Fibroblast of skin of scalp (primary cell): ENCODE data around the gene INO80D.
"Not testable (repeated sequence)": the region's sequence is repeated elsewhere in the genome, so short reads cannot be mapped to it uniquely, and the experiment has no call there.

ENCODE experiments used
- DNase-seq: peaks from one replicate; pipeline ENCODE4 v3.0.0-alpha.2; 2013

INO80D gene

GRCh38 chr2:206023183-206023582 is 62.8 kb downstream of the INO80D start:
- no peak for DNase-seq

DNA sequence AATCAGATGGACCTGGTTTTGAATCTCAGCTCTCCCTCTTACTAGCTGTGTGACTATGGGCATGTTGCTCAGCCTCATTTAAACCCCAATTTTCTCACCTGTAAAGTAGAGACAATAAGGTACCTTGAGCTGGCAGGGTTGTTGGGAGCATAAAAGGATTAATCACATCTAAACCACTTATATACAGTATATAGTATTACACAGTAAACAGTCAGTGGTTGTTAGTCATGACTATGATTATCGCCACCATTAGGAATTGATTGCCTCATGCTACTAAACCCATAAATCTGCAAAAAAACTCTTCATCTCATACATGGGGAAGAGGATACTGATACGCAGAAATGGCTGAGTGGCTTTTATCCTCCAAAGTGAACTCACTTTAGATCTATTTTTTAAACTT is 65.8 kb downstream of the INO80D start:
- no peak for DNase-seq

DNA sequence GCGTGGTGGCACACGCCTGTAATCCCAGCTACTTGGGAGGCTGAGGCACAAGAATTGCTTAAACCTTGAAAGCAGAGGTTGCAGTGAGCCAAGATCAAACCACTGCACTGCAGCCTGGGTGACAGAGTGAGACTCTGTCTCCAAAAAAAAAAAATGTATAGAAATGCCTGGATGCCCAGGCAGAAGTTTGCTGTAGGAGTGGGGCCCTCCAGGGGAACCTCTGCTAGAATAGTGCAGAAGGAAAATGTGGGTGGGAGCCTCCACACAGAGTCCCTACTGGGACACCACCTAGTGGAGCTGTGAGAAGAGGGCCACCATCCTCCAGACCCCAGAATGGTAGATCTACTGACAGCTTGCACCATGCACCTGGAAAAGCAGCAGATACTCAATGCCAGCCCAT is 70.2 kb downstream of the INO80D start:
- DNase-seq = not testable (repeated sequence)

DNA sequence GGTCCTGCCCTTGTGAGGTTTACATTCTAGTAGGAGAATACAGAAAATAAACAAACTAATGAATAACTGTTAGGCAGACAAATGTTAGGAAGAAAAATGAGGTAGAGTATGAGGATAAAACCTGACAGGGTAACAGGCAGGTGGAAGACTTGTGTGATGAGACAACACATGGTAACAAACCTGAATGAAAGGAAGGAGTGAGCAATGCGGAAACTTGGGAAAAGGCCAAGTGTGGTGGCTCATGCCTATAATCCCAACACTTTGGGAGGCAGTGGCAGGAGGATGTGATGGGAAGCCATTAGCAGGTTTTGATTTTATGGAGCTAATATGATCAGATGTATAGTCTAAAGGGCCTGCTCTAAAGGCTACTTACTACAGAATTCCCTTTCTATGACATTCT is 74.2 kb downstream of the INO80D start:
- no peak for DNase-seq

GRCh38 chr2:206011018-206011614 is 74.9 kb downstream of the INO80D start:
- no peak for DNase-seq

GRCh38 chr2:206004004-206004693 is 81.8 kb downstream of the INO80D start:
- peak; percentile 20 for DNase-seq

DNA sequence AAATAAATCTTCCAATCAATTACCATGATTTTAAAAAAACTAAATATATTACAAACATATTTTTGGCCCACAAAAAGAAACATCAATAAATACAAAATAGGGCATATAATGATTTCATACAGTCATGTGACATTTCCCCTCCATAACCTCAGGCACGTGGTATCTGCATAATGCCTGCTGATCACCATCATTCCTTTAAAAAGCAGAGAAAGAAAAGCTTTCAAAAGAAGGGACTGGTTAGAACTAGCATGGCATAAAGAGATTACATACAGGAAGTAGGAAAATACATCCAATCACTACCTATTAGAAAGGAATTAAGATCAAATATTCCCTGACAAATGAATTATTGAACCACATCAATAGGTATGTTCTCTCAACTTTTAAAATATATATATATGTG is 83.5 kb downstream of the INO80D start:
- no peak for DNase-seq

DNA sequence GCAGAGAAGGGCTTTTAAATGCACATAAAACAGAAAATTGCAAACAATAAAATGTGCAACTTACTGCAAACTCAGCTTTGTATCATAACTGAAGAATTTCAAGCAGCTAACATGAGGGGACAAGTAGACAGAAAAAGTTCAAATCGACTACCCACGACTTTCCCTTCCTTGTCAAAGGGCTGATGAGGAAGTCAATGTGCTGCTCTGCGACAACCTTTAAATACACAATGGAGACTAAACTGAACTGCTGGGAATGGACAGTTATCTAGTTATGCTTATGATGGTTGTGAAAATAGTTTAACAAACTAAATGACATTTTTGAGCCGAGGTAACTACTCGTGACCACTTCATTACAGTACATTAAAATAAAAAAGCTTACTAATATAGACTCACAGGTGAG is 84.1 kb downstream of the INO80D start:
- DNase-seq = peak; percentile 9

- no peak for DNase-seq
Observed at GRCh38 chr2:206000776-206001175, 85.2 kb downstream of the INO80D start.

DNA sequence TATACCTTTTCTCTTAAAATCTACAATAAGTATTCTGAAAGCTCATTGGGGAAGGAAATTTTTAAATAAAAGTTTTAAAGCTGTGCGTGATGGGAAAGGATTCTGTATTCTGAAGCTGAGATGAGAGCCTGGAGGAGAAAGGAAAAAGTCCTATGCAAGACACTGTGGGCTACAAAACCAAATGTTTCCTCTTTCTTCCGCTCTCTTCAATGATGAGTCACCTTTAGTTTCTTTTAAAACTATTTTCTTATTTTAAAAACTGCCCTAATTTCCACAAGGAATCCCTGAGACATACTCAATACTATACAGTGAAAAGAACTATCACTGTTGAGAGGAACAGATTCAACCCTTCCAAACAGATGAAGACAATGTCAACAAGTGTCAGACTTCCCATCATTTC is 87.4 kb downstream of the INO80D start:
- no peak for DNase-seq

- no peak for DNase-seq
Observed at GRCh38 chr2:205996161-205996560, 89.8 kb downstream of the INO80D start.

DNA sequence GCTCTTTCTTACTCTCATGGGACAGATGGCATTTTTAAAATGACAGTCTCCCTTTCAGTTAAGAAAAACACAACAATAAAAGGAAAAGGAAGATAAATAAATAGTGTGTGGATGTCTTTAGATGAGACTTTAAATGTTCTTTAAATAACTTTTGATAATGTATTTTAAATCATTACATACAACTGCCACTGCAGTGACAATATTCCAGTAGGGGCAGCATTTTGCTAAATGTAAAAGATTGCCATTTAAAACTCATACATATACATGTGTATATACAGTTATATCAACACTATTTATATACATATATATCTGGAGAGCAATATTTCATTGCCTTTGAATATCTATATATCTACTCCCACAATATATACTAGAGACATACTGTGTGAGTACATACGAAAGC is 90.7 kb downstream of the INO80D start:
- no peak for DNase-seq

GRCh38 chr2:205994344-205994743 is 91.6 kb downstream of the INO80D start:
- no peak for DNase-seq

GRCh38 chr2:205990104-205990503 is 95.9 kb downstream of the INO80D start:
- no peak for DNase-seq

DNA sequence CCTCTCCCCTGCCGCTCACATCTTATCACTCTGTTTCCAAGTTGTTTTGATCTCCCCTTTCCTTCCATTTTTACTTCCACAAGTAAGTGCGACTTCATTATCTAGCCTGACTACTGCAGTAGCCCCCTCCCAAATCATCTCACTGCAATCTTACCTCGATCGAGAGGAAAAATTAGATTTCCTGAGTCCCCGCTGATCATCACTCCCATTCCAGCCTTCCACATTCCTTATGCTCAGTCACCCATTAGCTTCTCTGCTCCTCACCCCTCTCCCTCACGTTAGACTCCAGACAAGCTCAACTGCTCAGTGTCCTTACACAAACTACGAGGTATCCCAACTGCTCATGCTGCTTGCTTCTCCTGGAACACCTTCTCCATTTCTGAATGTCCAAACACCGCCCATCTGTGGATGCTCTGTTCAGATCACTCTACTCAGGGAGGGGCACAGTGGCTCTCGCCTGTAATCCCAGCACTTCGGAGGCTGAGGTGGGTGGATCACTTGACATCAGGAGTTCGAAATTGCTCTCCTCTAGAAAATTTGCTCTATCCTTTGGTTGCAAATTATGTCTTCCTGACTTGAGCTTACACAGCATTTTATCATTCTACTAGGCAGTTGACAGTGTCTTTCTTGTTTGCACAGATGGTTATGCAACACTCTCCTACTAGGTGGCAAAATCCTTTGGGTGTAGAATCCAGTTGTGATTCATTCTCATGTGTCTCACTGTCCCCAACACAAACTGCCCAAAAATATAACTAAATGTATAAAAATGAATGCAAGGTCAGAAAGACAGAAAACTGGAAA is 96.5 kb downstream of the INO80D start:
- peak; percentile 6 for DNase-seq

GRCh38 chr2:205988681-205989080 is 97.3 kb downstream of the INO80D start:
- not testable (repeated sequence) for DNase-seq

- DNase-seq = no peak
Observed at GRCh38 chr2:205988274-205988673, 97.7 kb downstream of the INO80D start.

- DNase-seq = not testable (repeated sequence)
Observed at GRCh38 chr2:205986334-205986733, 99.6 kb downstream of the INO80D start.

- no peak for DNase-seq
Observed at GRCh38 chr2:205984381-205984780, 101.6 kb downstream of the INO80D start.

GRCh38 chr2:205982776-205983327 is 103.1 kb downstream of the INO80D start:
- no peak for DNase-seq

- not testable (repeated sequence) for DNase-seq
Observed at GRCh38 chr2:205978728-205979127, 107.2 kb downstream of the INO80D start.

DNA sequence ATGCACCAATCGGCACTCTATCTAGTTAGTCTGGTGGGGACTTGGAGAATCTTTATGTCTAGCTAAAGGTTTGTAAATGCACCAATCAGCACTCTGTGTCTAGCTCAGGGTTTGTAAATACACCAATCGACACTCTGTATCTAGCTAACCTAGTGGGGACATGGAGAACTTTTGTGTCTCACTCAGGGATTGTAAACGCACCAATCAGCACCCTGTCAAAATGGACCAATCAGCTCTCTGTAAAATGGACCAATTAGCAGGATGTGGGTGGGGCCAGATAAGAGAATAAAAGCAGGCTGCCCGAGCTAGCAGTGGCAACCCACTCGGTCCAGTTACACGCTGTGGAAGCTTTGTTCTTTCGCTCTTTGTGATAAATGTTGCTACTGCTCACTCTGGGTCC is 108.3 kb downstream of the INO80D start:
- DNase-seq = not testable (repeated sequence)

DNA sequence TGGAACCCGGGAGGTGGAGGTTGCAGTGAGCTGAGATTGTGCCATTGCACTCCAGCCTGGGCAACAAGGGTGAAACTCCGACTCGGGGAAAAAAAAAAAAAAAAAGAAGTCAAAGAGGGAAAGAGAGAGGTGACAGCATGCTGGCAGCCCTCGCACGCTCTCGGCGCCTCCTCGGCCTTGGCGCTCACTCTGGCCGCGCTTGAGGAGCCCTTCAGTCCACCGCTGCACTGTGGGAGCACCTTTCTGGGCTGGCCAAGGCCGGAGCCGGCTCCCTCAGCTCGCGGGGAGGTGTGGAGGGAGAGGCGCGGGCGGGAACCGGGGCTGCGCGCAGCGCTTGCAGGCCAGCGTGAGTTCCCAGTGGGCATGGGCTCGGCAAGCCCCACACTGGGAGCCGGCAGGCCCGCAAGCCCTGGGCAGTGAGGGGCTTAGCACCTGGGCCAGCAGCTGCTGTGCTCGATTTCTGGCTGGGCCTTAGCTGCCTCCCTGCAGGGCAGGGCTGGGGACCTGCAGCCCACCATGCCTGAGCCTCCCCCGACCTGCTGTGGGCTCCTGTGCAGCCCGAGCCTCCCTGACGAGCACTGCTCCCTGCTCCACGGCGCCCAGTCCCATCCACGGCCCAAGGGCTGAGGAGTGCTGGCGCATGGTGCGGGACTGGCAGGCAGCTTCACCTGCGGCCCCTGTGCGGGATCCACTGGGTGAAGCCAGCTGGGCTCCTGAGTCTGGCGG is 108.9 kb downstream of the INO80D start:
- not testable (repeated sequence) for DNase-seq
